SKM-1 (cell line): ENCODE data around the gene B4GALNT3.
A peak's percentile ranks its signal among the peaks of the same experiment; 100 is the strongest.
"Not testable (repeated sequence)": the region's sequence is repeated elsewhere in the genome, so short reads cannot be mapped to it uniquely, and the experiment has no call there.

ENCODE experiments used
- DNase-seq: peaks from one replicate; lab custom pipeline; 2025; ENCODE audit not compliant: unreplicated experiment; lab: John Stamatoyannopoulos, UW

Gene B4GALNT3

DNA sequence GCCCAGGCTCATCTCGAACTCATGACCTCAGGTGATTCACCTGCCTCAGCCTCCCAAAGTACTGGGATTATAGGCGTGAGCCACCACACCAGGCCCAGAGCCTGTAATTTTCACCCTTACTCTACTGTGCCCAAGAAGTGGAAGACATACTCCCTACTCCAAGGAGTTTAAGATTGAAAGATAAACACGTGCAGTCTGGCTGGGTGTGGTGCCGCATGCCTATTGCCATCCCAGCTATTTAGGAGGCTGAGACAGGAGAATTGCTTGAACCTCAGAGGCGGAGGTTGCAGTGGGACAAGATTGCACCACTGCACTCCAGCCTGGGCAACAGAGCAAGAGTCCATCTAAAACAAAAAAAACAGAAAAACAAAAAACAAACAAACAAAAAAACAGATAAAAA, 113.5 kb downstream of the B4GALNT3 start:
- DNase-seq, result no peak

DNA sequence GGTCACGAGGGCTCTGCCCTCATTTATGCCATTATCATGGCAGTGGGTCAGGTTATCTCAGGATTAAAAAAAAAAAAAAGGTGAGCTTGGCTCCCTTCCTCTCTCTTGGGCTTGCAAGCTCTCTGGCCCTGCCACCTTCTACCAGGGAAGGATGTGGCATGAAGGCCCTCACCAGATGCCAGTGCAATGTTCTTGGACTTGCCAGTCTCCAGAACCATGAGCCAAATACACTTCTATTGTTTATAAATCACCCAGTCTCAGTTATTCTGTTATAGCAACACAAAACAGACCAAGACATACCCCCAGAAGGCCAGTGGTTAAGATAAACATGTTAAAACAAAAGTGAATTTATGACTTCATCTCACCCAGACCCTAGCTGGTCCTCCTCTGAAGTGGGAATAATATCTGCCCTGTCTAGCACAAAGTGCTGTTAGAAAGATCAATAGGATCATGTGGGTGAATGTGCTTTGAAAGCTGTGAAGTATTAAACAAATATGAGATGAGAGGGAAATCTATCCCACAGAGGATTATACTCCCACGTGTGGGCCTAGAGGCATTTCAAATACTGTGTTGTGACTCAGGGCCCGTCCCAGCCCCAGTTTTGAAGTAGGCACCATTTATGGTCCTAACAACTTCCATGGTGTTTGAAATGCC, 114.9 kb downstream of the B4GALNT3 start:
- no peak for DNase-seq

DNA sequence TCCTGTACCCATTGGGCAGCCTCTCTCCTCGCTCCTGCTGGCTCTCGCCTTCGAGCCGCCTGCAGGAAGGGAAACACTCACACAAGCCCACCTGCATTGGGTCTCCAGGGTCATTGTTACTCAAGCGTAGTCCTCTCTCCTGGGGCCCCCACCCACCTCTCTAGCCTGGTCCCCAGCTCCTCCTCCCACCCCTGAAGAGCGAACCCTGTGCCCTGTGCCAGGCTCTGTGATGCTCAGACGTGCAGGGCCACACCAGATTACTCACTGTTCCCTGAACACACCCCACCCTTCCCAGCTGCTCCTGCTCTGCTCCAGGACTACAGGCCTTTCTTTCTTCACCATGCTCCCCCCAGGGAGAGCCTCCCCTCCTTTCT, 115.4 kb downstream of the B4GALNT3 start:
- no peak for DNase-seq

DNA sequence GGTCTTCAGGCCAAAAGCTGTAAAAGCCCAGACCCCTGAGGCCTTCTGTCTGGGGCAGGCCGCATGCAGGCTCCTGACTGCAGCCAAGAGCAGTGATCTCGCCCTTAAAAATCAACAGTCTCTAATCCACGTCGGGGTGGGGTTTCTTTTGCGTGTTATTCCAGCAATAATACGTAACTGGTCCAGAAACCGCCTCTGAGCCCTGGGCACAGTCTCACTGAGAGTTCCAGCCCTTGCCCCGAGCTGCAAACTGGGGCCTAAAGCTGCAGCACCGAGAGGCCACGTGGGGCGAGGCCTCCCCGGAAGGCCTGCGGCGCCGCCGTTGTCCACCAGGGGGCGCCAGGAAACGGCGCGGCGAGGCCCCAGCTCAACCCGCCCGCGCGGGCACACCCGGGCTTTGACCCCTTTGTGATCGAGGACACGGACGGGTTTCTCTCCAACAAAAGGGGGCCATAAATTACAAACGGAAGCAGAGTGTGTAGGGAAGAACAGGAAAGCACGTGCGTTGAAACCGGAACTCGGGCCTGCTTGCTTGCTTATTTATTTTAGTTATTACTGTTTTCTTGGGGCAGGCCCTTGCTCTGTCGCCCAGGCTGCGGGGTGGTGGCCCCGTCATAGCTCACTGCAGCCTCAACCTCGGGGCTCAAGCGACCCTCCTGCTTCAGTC, 116.3 kb downstream of the B4GALNT3 start:
- DNase-seq, result peak; percentile 11

DNA sequence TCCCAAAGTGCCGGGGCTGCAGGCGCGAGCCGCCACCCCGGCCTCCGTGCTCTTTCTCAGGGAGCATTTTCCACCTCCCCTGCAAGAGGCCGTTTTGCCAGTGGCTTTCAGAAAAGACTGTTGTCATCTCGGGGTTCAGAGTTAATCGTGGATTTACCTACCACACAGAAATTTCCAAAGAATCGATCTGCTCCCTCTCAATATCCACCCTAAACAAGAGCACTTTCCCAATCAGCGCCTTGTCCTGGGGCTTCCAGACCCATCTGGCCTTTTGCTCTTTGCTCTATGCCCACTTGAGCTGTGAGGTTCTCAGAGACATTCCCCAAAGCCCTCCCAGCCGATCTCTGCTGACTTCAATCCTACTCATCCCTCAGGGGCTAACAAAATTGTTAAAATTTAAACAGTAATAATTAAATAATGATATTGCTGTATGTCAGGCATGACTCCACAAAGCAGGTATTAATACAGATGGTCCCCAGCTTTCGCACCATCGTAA, 116.9 kb downstream of the B4GALNT3 start:
- no peak for DNase-seq

DNA sequence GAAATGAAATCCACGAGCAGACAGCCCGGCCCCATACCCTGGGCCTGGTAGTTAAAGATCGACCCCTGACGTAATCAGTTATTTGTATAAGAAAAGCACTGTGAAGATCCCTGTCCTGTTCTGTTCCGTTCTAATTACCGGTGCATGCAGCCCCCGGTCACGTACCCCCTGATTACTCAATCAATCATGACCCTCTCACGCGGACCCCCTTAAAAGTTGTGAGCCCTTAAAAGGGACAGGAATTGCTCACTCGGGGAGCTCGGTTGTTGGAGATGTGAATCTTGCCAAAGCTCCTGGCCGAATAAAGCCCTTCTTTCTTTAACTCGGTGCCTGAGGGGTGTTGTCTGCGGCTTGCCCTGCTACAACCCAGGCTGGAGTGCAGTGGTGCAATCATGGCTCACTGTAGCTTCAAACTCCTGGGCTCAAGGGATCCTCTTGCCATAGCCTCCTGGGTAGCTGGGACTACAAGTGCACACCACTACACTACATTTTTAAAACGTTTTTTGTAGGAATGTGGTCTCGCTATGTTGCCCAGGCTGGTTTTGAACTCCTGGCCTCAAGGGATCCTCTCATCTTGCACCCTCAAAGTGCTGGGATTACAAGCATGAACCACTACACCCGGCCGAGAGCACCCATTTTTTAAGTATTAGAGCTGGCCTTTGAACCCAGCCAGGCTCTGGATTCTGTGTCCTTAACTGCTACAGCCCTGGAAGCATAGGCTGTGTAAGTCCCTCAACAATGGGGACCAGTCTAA, 118.4 kb downstream of the B4GALNT3 start:
- DNase-seq, result not testable (repeated sequence)

DNA sequence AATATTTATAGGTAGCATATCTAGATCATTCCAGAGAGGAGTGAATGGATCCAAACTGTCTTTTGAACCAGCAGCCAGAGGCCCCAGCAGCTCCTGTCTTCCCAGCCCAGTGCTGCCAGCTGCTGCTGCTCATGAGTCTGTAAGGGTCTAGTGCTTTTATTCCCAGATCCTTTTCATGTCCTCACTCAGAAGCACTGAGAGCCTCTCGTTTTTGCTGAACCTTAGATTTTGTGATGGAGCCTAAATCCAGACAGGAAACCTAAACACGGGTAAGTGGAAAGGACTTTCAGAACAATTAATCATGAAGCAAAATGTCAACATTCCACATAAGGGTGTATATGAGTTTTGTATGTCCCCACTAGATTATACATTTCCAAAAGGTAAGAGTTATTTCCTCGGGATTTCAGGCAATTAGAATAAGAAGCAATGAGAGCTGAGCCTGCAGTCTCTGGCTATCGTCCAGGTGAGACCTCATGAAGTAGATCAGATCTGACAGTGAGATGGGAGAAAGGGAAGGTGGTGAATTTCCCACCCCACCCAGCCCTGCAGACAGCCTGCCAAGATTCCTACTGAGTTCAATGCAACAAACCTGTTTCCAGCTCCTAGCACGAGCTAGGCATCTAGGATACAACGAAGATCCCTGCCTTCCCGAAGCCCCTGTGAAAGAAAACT, 119.1 kb downstream of the B4GALNT3 start:
- no peak for DNase-seq

DNA sequence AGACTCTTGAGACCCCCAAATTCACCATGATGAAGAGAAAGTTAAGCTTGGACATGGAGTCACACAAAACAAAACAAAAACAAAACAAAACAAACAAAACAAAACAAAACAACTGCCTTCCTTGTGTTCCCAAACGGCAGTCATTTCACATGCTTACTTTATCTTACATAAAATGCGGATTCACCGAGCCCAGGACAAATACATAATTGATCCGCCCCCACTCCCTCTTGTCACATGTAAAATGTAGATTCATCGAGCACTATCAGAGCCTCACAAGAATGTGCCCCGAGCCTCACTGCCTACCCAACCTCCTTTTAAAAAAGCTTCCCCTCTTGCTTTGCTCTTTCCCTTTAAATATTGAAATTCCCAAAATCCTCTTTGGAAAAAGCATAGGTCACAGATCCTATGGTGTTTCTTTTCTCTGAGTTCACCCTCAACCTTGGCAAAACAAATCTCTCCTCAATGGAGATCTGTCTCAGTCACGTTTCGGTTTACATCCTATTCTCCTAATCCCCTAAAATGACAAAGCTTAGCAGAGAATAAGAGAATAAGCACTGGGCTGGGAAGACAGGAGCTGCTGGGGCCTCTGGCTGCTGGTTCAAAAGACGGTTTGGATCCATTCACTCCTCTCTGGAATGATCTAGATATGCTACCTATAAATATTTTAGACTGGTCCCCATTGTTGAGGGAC, 119.8 kb downstream of the B4GALNT3 start:
- no peak for DNase-seq

DNA sequence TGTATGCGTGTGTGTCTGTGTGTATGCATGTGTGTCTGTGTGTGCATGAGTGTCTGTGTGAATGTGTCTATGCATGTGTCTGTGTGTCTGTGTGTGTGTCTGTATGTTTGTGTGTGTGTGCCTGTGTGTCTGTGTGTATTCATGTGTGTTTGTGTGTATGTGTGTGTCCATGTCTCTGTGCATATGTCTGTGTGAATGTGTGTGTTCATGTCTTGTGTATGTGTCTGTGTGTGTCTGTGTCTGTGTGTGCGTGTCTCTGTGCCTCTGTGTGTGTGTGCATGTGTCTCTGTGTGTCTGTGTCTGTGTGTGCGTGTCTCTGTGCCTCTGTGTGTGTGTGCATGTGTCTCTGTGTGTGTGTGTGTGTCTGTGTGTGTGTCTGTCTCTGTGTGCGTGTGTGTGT, 121.1 kb downstream of the B4GALNT3 start:
- no peak for DNase-seq

DNA sequence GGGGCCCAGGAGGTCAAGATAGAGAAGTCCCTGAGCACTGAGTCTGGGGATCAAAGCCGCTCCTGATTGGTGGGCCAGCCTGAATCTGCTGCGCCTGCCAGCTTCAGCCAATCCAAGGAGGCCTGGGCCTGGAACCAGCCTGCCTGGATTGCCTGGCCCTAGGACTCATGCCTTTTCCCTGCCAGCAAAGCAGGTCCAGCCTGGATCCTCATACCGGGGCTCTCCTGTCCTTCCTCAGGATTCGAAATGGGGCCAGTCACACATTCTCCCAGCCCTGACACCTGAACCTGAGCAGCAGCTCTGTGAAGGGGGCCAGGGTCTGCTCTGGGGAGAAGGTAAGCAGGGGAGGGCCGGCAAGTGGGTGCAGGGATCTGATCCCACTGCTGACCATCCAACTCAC, 121.6 kb downstream of the B4GALNT3 start:
- no peak for DNase-seq

DNA sequence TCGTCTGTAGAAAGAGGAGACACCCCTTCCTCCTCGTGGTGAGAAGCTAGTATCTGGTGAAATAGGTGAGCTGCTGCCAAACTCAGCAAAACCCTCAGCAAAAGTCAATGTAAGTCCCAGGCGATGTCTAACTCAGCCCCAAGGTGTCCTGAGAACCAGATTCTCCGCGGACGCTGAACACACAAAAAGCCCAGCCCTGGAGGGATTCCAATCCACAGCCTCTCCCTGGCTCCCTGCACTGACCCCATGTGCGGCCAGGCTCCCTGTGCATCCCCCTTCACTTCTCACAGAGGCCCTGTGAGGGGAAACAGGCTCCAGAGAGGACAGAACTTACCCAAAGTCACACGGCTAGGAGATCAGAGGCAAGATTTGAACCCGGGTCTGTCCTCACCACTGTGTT, 122.0 kb downstream of the B4GALNT3 start:
- no peak for DNase-seq

DNA sequence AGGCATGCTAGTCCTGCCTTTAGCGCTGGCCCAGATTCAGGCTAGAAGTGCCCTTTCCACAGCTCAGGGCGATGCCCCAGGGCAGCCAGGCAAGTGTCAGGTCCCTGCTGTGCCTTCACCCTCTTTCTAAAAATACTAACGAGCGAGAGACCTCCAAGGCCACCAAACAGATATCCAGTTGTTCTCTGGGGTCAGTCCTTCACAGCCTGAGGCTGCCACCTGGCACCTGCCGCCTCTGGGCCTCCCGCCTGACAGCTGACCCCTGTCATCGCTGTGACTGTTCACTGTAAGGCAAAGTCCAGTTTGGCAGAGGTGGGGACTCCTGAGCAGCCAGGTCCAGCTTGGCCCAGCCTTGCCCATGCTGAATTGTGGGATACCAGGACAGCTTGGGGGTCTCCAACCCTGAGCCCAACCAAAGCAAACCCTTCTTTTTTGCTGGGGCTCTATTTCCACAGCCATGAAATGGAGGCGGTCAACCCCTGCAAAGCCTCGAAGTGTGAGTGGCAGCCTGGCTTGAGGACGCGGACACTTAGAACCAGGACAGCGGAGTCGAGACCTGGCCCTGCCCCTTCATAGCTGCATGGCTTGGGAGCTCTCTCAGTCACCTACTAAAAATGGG, 123.6 kb downstream of the B4GALNT3 start:
- no peak for DNase-seq

DNA sequence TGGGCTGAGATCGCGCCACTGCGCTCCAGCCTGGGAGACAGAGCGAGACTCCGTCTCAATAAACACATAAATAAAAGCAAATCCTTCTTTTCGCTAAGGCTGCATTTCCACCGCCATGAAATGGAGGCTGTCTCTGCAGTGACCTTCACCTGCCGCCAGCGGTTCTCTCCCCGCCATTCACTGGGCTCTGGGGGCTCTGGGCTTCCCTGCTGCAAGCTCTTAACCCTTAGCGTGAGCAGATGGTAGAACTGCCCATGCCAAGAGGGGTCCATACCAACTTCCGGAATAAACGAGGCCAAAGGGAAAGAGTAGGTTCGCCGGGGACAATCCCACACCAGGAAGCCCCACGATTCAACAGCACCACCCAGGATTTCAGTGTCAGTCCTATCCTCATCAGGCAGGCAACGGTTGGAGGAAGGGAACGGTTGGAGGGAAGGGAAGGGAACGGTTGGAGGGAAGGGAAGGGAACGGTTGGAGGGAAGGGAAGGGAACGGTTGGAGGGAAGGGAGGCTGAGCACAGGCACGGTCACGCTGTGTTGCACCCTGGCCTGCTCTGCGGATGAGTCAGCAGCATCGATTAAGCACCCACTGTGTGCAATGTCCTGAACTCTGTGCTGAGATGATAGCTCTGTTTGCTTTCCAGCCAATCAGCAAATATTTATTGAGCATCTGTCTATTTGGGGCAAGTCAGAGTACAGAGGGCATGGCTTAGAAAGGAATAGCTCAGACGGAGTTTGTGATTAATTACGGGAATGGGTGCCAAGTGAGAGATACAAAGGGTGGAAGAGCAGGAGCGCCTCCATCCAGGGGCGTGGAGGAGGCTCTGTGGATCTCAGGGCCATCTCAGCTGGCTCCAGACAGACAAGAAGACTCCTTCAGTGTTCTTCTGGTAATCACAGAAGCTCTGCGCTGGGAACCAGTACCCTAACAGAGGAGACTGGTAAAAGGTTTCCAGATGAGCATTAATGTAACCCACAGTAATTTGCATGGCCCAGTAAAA, 125.6 kb downstream of the B4GALNT3 start:
- no peak for DNase-seq

DNA sequence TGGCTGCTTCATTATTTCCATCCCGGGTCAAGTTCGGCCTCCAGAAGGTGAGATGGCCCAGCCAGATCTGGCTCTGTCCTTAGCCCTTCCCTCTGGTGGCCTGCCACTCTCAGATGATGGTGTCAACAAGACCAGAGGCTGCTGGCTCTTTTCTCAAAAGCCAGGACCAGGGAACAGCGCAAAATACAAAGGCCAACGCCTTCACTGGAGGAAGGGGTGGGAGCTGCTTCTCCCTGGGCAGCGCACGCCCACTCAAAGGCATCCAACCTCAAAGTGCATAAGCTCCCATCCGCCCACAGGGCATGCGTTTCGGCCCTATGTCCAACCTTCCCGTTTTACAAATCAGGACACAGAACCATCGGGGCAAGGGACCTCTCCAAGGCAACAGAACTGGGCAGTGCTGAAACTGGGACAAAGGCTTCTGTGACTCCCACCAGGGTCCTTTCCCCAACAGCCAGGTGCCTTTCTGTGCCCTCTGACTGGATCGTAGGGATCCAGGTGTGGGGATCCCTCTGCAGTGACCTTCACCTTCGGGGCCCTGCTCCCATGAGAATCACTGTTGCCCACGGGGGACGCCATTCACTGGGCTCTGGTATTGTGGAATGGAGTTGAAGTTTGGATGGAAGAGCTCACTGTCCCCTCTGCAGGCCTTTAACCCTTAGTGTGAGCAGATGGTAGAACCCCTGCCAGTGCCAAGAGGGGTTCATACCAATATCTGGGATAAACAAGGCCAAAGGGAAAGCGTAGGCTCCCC, 126.8 kb downstream of the B4GALNT3 start:
- no peak for DNase-seq

DNA sequence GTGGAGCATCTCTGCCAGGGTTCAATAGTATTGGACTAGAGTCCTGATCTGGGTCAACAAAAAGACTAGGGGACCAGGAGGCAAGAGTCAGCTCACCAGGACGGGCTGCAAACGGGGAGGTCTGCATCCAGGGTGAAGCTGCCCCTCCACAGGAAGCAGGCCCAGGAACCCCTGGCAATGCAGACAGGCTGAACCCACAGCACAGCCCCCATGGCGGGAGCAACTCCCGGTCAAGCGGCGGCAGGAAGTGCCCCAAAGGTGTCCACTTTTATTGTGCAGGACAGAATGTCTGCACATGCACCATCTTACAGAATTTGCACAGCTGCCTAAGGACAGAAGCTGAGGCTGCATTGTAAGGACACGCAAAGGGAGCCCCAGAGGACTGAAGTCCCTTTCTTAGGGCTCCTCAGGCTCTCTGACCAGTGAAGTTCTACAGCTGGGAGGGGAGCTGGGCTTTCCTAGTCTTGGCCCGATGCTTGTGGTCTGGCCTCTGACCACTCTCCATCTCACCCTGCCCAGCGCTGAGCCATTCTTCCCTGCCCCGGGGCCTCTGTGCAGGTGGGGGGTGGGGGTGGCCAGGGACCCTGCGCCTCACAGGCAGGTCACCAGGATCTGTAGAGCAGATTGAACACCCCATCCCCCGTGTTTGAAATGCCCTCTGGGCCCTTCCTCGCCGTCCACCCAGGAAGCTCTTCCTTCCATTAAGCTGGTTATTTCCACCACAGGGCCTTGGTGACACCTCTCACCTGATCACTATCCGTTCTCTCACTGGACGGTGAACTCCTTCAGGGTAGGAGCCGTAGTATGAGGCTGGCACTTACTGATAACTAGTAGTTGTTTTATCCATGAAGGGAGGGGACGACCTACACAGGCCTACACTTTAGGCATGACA, 127.6 kb downstream of the B4GALNT3 start:
- no peak for DNase-seq

DNA sequence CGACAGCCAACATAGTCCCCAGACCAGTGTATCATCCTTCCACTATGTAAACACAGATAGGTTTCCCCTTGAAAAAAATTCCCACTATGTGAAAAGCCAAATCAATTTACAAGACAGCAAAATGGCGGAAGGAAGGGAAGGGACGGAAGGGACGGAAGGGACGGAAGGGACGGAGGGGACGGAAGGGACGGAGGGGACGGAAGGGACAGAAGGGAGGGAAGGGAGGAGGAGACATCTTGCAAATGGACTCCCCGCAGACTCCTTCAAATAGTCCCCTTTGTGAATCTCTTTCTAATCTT, 128.2 kb downstream of the B4GALNT3 start:
- DNase-seq, result no peak

DNA sequence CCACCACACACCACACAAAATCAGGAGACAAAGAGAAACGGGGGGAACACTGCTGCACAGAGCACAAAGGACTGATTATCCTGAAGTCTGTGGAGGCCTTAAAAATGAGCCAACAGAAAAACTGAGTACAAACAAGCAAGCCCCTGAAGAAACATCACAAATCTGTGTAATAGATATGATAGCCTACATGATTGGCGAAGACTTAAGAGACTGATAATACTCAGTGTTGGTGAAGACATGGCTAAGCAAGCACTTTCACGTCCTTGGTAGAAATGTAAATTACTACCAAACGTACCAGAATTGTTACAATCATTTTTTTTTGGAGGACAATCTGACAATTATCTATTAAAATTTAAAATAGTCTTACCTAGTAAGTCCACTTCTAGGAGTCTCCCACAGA, 128.9 kb downstream of the B4GALNT3 start:
- no peak for DNase-seq

DNA sequence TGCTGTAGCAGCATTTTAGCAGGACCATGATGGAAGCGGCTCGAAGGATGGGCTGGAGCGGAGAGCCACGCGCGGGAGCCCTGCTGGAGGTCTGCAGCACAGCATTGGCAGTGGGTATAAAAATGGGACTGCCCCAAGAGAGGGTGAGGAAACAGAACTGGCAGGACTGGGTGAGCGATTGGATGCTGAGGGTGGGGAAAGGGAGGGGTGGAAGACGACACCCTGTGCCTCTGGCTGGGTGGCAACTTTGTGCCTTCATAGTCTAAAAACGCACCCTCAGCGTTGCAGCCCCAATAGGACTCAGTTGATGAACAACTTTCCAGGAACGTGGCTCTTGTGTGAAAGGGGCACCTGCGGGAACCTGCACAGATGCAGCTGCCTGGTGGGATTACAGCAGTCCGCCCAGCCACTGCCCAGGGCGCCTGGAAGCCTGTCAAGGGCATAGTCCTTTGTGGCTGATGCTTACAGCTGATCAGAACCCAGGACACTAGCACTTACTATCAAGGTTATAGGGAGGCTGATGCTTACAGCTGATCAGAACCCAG, 130.5 kb downstream of the B4GALNT3 start:
- DNase-seq, result no peak
